Tibial nerve (tissue), 4 donors: ENCODE data around the gene EEF1B2.

ENCODE experiments used
- EP300 ChIP-seq, 2 donors: sonication (generic); formaldehyde crosslinking; IDR thresholded peaks; one replicate each; pipeline ENCODE4 v1.6.1; 2017; ENCODE audit warnings: antibody characterized with exemption in 2 of 2, mild to moderate bottlenecking in 1 of 2
- POLR2A ChIP-seq, 2 donors: fragments of 450-650 bp; IDR thresholded peaks; one replicate each; pipeline ENCODE4 v1.6.1; 2017; ENCODE audit warnings: antibody characterized with exemption in 2 of 2, mild to moderate bottlenecking in 2 of 2, moderate library complexity in 2 of 2
- TF ChIP-seq, protein P1 (sequence below), 5 experiments: fragments of 200-600 bp in 3 of 5; fragments of 450-650 bp in 2 of 5; sonication (generic) in 3 of 5; IDR thresholded peaks; one replicate each; pipeline ENCODE4 v1.5.1; 2016 to 2019; ENCODE audit warnings: antibody characterized with exemption in 5 of 5, mild to moderate bottlenecking in 3 of 5, moderate library complexity in 2 of 5

DNA sequence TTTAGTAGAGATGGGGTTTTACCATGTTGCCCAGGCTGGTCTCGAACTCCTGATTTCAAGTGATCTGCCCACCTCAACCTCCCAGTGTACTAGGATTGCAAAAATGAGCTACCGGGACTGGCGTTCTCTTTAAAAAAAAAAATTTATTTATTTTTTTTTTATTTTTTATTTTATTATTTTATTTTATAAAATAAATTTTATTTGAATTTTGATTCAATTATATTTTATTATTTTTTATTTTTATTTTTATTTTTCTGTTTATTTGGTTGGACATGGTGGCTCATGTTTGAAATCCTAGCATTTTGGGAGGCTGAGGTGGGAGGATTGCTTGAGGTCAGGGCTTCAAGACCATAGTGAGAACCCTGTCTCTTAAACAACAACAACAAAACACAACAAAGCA lies 32.5 kb downstream of the EEF1B2 start:
- TF ChIP-seq, protein P1, sequence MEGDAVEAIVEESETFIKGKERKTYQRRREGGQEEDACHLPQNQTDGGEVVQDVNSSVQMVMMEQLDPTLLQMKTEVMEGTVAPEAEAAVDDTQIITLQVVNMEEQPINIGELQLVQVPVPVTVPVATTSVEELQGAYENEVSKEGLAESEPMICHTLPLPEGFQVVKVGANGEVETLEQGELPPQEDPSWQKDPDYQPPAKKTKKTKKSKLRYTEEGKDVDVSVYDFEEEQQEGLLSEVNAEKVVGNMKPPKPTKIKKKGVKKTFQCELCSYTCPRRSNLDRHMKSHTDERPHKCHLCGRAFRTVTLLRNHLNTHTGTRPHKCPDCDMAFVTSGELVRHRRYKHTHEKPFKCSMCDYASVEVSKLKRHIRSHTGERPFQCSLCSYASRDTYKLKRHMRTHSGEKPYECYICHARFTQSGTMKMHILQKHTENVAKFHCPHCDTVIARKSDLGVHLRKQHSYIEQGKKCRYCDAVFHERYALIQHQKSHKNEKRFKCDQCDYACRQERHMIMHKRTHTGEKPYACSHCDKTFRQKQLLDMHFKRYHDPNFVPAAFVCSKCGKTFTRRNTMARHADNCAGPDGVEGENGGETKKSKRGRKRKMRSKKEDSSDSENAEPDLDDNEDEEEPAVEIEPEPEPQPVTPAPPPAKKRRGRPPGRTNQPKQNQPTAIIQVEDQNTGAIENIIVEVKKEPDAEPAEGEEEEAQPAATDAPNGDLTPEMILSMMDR (IDR thresholded peaks at IDR 0.05) = no peak
- TF ChIP-seq POLR2A (IDR thresholded peaks at IDR 0.05) = no peak
- TF ChIP-seq EP300 (IDR thresholded peaks at IDR 0.05) = no peak
